GM12872 (cell line): ENCODE measurements around the gene RBM26.
A peak's percentile ranks its signal among the peaks of the same experiment; 100 is the strongest.

Source experiments
- CTCF ChIP-seq: IDR thresholded peaks from 3 replicates; pipeline ENCODE4 v1.5.1; 2011; ENCODE audit warnings: low read depth, mild to moderate bottlenecking, low read length, moderate library complexity; ENCODE audit not compliant: insufficient read depth

RBM26 gene

DNA sequence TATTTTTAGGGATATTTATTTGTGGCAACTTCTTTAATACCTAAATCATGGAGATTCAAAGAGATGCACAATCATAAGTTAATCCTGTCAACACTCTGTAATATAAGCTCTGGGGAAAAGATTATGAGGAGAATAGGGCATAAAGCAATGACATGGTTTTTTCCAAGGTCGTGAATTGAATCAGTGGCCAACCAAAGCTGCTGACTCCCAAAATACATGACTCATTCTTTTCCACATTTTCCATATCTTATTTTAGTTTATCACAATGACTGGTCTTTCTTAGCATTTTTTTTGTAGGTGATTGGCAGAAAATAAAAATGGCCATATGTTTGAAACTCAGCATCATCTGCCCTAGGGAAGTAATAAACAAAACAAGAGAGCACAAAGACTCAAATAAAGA is 28.5 kb upstream of the RBM26 start:
- TF ChIP-seq CTCF = no peak

GRCh38 chr13:79432992-79433391 is 26.9 kb upstream of the RBM26 start:
- TF ChIP-seq CTCF = no peak

- TF ChIP-seq CTCF = no peak
Observed at GRCh38 chr13:79432086-79432485, 26.0 kb upstream of the RBM26 start.

GRCh38 chr13:79429309-79429708 is 23.3 kb upstream of the RBM26 start:
- TF ChIP-seq CTCF = no peak

DNA sequence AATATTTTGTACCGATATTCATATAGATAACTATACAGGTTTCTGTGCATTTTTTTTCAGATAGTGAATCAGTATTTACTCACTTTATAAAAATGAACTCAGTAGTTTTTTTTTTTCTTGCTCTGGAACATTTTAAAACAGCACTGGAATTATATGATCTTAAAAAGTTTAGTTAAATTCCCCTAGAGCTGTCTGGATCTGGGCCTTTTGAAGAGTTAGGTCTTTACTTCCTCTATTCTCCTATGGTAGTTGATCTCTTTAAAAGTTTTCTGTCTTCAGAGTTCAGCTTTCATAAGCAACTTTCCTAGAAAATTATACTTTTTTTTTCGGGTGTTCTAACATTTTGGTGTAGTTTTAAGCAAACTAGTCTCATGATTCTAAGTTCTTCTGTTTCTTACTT is 21.8 kb upstream of the RBM26 start:
- no peak for TF ChIP-seq CTCF

DNA sequence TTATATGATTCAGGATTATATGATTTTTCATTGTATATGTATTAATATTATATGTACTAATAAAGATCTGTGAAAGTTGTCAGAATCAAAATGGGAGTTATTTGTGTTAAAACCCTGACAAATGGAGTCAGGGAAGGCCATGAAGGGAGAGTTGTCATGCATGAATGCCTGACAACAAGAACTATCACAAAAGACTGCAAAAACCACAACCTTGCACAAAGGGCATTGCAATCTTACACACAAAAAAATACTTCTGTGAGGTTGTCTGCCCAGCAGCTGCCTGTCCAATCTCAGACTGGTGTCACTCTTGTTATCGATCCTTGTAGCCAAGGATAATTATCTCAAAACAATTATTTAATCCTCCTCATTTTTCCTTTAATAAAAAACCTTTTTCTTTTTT is 21.2 kb upstream of the RBM26 start:
- TF ChIP-seq CTCF = no peak

GRCh38 chr13:79423801-79424642 is 18.0 kb upstream of the RBM26 start:
- peak; percentile 47; the same call in 2 of the 3 replicates for TF ChIP-seq CTCF
